PFSK-1 (cell line): Measurements from ENCODE around the gene EIF4E2.

Experiments
- FOXP2 ChIP-seq: optimal IDR thresholded peaks from 2 replicates; pipeline ENCODE3; 2011; ENCODE audit warnings: borderline replicate concordance, control low read depth, inconsistent platforms; ENCODE audit not compliant: insufficient read depth; ENCODE audit errors: extremely low read length, extremely low read depth
- POLR2AphosphoS5 ChIP-seq: IDR thresholded peaks from 2 replicates; pipeline ENCODE4 v1.6.1; 2012; ENCODE audit warnings: low read depth, mild to moderate bottlenecking, control low read depth, low read length, moderate library complexity
- REST ChIP-seq, 2 experiments: IDR thresholded peaks; 2 replicates each; pipeline versions ENCODE4 v1.6.1 to v1.8.0; 2011 to 2012; ENCODE audit warnings: low read depth in 2 of 2, low read length in 2 of 2, control low read depth in 1 of 2, inconsistent platforms in 1 of 2, mild to moderate bottlenecking in 1 of 2, moderate library complexity in 1 of 2; ENCODE audit not compliant: insufficient read depth in 1 of 2
- SIN3A ChIP-seq: IDR thresholded peaks from 2 replicates; pipeline ENCODE4 v1.6.1; 2012; ENCODE audit warnings: mild to moderate bottlenecking, low read length, moderate library complexity, borderline replicate concordance; ENCODE audit not compliant: insufficient read depth
- TAF1 ChIP-seq: IDR thresholded peaks from 2 replicates; pipeline ENCODE4 v1.6.1; 2012; ENCODE audit warnings: low read length, control low read depth, borderline replicate concordance; ENCODE audit not compliant: insufficient read depth

DNA sequence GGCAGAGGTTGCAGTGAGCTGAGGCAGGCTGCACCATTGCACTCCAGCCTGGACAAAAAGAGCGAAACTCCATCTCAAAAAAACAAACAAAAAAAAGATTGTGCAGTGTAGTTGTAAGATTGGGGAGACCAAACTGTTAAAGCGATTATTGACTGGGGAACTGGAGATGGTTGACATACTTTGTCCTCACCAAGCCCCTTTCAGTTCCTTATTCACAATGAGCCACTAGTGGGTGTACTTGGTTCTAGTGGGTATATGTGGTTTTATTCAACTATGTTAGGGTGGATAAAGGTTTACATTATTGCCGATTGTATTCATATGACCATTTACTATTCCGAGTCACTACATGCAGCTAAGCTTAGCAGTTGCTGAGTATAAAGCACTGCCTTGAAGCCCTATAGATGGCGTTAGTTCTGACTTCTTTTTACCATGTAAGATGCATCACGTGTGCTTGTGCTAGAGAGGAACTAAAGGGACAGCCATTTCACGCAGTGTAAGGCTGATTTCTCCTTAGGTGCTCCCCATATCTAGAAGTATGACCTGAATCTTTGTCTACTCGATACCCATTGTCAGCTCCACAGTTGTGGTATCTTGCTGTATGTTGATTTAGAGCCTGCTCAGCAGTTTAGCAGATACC lies 12.1 kb downstream of the EIF4E2 start:
- TF ChIP-seq POLR2AphosphoS5 (no peak), REST (IDR thresholded peaks at IDR 0.05; ENCODE audit: insufficient read depth in 1 of 2, low read depth in 2 of 2, low read length in 2 of 2) (no peak), TAF1 (no peak), SIN3A (no peak), FOXP2 (no peak)
